WERI-Rb-1 (cell line): ENCODE measurements around the gene PCDHA8.
"Not testable (repeated sequence)": the region's sequence is repeated elsewhere in the genome, so short reads cannot be mapped to it uniquely, and the experiment has no call there.

ENCODE experiments used
- DNase-seq: peaks from one replicate; pipeline ENCODE4 v3.0.0-alpha.2; 2020
- H3K27ac ChIP-seq: fragments of 250-450 bp; sonication (Bioruptor Pico); 2 replicates; pipeline ENCODE4 v1.5.1; 2020; ENCODE audit warnings: mild to moderate bottlenecking, moderate library complexity
- H3K27me3 ChIP-seq: fragments of 250-450 bp; sonication (Bioruptor Pico); 2 replicates; pipeline ENCODE4 v1.5.1; 2021; ENCODE audit warnings: mild to moderate bottlenecking, low read depth, moderate library complexity; ENCODE audit not compliant: insufficient read depth, severe bottlenecking
- H3K36me3 ChIP-seq: fragments of 250-450 bp; sonication (Bioruptor Pico); 2 replicates; pipeline ENCODE4 v1.5.1; 2020; ENCODE audit warnings: mild to moderate bottlenecking, moderate library complexity
- H3K4me3 ChIP-seq: 2 replicates; pipeline ENCODE4 v1.5.1; 2011; ENCODE audit warnings: low read depth, mild to moderate bottlenecking, control low read depth, low read length
- H3K9me3 ChIP-seq: fragments of 250-450 bp; sonication (Bioruptor Pico); 2 replicates; pipeline ENCODE4 v1.5.1; 2021; ENCODE audit warnings: mild to moderate bottlenecking, moderate library complexity; ENCODE audit not compliant: severe bottlenecking
- CTCF ChIP-seq: IDR thresholded peaks from 2 replicates; pipeline ENCODE4 v1.5.1; 2011; ENCODE audit warnings: low read depth, mild to moderate bottlenecking, control low read depth, inconsistent platforms, low read length

PCDHA8 gene

GRCh38 chr5:140808889-140809291, 32.1 kb upstream of the PCDHA8 start:
- H3K27ac ChIP-seq: no peak overlapping the region
- DNase-seq: no peak
- no peaks in the 10 kb centered on the region for H3K27me3 ChIP-seq
- H3K36me3 ChIP-seq: peaks cover 3% of the 10 kb centered on the region
- no peak overlapping the region for H3K4me3 ChIP-seq
- TF ChIP-seq CTCF: no peak
- H3K9me3 ChIP-seq: no peaks in the 10 kb centered on the region

- peaks cover 4% of the 10 kb centered on the region; the same call in 1 of the 2 replicates for H3K36me3 ChIP-seq
- no peaks in the 10 kb centered on the region for H3K27me3 ChIP-seq
- H3K27ac ChIP-seq: no peak within 1 kb of the TSS
- no peak for DNase-seq
- H3K9me3 ChIP-seq: no peaks in the 10 kb centered on the region
- TF ChIP-seq CTCF: no peak
- H3K4me3 ChIP-seq: no peak within 1 kb of the TSS
Observed at GRCh38 chr5:140821375-140822280, 19.4 kb upstream of the PCDHA8 start, which contains the start of gene PCDHA5. Gene PCDHA5 (plus strand): TSS chr5:140821613.

GRCh38 chr5:140822281-140822629, 18.7 kb upstream of the PCDHA8 start:
- no peak overlapping the region for H3K4me3 ChIP-seq

GRCh38 chr5:140822969-140823368, 18.0 kb upstream of the PCDHA8 start:
- H3K4me3 ChIP-seq, H3K27me3 ChIP-seq, H3K9me3 ChIP-seq, H3K27ac ChIP-seq, DNase-seq, H3K36me3 ChIP-seq: not testable (repeated sequence)

More at GRCh38 chr5:140822281-140822629, 18.7 kb upstream of the PCDHA8 start:
- H3K27me3 ChIP-seq: no peaks in the 10 kb centered on the region
- H3K36me3 ChIP-seq: peaks cover 4% of the 10 kb centered on the region; the same call in 1 of the 2 replicates
- no peaks in the 10 kb centered on the region for H3K9me3 ChIP-seq
- no peak for DNase-seq
- no peak for TF ChIP-seq CTCF
- H3K27ac ChIP-seq: no peak overlapping the region

- no peak for DNase-seq
- no peak overlapping the region for H3K4me3 ChIP-seq
- no peaks in the 10 kb centered on the region for H3K27me3 ChIP-seq
- no peak overlapping the region for H3K27ac ChIP-seq
- no peaks in the 10 kb centered on the region for H3K9me3 ChIP-seq
- H3K36me3 ChIP-seq: peaks cover 4% of the 10 kb centered on the region; the same call in 1 of the 2 replicates
- no peak for TF ChIP-seq CTCF
Observed at GRCh38 chr5:140823475-140823874, 17.5 kb upstream of the PCDHA8 start.

GRCh38 chr5:140827704-140828361, 13.2 kb upstream of the PCDHA8 start, which contains the start of gene PCDHA6:
Gene PCDHA6 (plus strand): TSS chr5:140827960. CDS start chr5:140828092, 132 bp downstream.
- no peak within 1 kb of the TSS for H3K27ac ChIP-seq
- H3K36me3 ChIP-seq: peaks cover 4% of the 10 kb centered on the region; the same call in 1 of the 2 replicates
- H3K9me3 ChIP-seq: peaks cover 3% of the 10 kb centered on the region
- no peaks in the 10 kb centered on the region for H3K27me3 ChIP-seq
- TF ChIP-seq CTCF: no peak
- no peak within 1 kb of the TSS for H3K4me3 ChIP-seq
- no peak for DNase-seq
